Liver (tissue), 9 donors: ENCODE data around the gene UTF1. TPM values are rescaled to one million over a fixed set of nuclear protein-coding genes. Genes with fewer than 3 reads are reported as not detected.

Experiments used
- DNase-seq: peaks from one replicate; pipeline ENCODE4 v3.0.0-alpha.2; 2017; ENCODE audit warnings: low spot score
- H3K27ac ChIP-seq, 2 donors: one replicate each; pipeline ENCODE4 v1.7.0; 2013; ENCODE audit warnings: inconsistent platforms in 2 of 2, low read length in 2 of 2, control low read depth in 1 of 2, low read depth in 1 of 2, mild to moderate bottlenecking in 1 of 2
- H3K27me3 ChIP-seq, 4 donors: one replicate each; pipeline versions ENCODE4 v1.6.1 to v1.7.0; 2013; ENCODE audit warnings: low read length in 3 of 4, inconsistent platforms in 1 of 4, mild to moderate bottlenecking in 1 of 4, moderate library complexity in 1 of 4; ENCODE audit not compliant: control insufficient read depth in 4 of 4, insufficient read depth in 4 of 4
- H3K36me3 ChIP-seq, 4 donors: one replicate each; pipeline versions ENCODE4 v1.6.1 to v1.7.0; 2013; ENCODE audit warnings: low read length in 3 of 4, mild to moderate bottlenecking in 3 of 4, low read depth in 1 of 4, moderate library complexity in 1 of 4; ENCODE audit not compliant: control insufficient read depth in 4 of 4, insufficient read depth in 3 of 4
- H3K4me1 ChIP-seq, 4 donors: one replicate each; pipeline versions ENCODE4 v1.6.1 to v1.7.0; 2013; ENCODE audit warnings: low read length in 3 of 4, mild to moderate bottlenecking in 3 of 4, moderate library complexity in 1 of 4; ENCODE audit not compliant: control insufficient read depth in 4 of 4, insufficient read depth in 4 of 4
- H3K4me3 ChIP-seq, 3 donors: one replicate each; pipeline versions ENCODE4 v1.6.1 to v1.7.0; 2013; ENCODE audit warnings: low read length in 3 of 3, control low read depth in 1 of 3, low read depth in 1 of 3, mild to moderate bottlenecking in 1 of 3
- H3K9ac ChIP-seq, 2 donors: one replicate each; pipeline ENCODE4 v1.7.0; 2013; ENCODE audit warnings: low read length in 2 of 2, mild to moderate bottlenecking in 2 of 2, moderate library complexity in 2 of 2, control low read depth in 1 of 2, low read depth in 1 of 2
- H3K9me3 ChIP-seq, 4 donors: one replicate each; pipeline versions ENCODE4 v1.6.1 to v1.7.0; 2013; ENCODE audit warnings: low read length in 3 of 4; ENCODE audit not compliant: control insufficient read depth in 4 of 4
- ATF3 ChIP-seq: IDR thresholded peaks from 2 replicates; pipeline ENCODE4 v1.6.1; 2016; ENCODE audit warnings: antibody characterized with exemption
- CTCF ChIP-seq: fragments of 150-350 bp; IDR thresholded peaks from 2 replicates; pipeline ENCODE4 v1.5.1; 2017; ENCODE audit warnings: improper control_type of control experiment, low read depth, low read length; ENCODE audit not compliant: missing input control
- EGR1 ChIP-seq, 2 donors: IDR thresholded peaks; 2 replicates each; pipeline ENCODE4 v1.6.1; 2016 to 2018; ENCODE audit warnings: antibody characterized with exemption in 2 of 2, low read depth in 2 of 2
- FOXA1 ChIP-seq: IDR thresholded peaks from 2 replicates; pipeline ENCODE4 v1.6.1; 2016; ENCODE audit warnings: antibody characterized with exemption
- GABPA ChIP-seq, 2 donors: IDR thresholded peaks in 1 of 2; conservative IDR thresholded peaks in 1 of 2; 2 replicates each; pipeline ENCODE4 v1.6.1; 2016; ENCODE audit warnings: antibody characterized with exemption in 2 of 2, mild to moderate bottlenecking in 1 of 2, moderate library complexity in 1 of 2
- HNF4A ChIP-seq, 2 donors: conservative IDR thresholded peaks; 2 replicates each; pipeline ENCODE4 v1.6.1; 2016; ENCODE audit warnings: antibody characterized with exemption in 2 of 2, mild to moderate bottlenecking in 2 of 2
- MAX ChIP-seq: IDR thresholded peaks from 2 replicates; pipeline ENCODE4 v1.6.1; 2016; ENCODE audit warnings: antibody characterized with exemption
- NR2F2 ChIP-seq: IDR thresholded peaks from 2 replicates; pipeline ENCODE4 v1.6.1; 2016; ENCODE audit warnings: antibody characterized with exemption
- RAD21 ChIP-seq, 2 donors: IDR thresholded peaks; 2 replicates each; pipeline ENCODE4 v1.6.1; 2016; ENCODE audit warnings: antibody characterized with exemption in 2 of 2, mild to moderate bottlenecking in 2 of 2
- REST ChIP-seq: IDR thresholded peaks from 2 replicates; pipeline ENCODE4 v1.6.1; 2016; ENCODE audit warnings: antibody characterized with exemption, mild to moderate bottlenecking
- RXRA ChIP-seq, 2 donors: IDR thresholded peaks; 2 replicates each; pipeline ENCODE4 v1.6.1; 2017 to 2018; ENCODE audit warnings: antibody characterized with exemption in 2 of 2, mild to moderate bottlenecking in 1 of 2
- SP1 ChIP-seq: IDR thresholded peaks from 2 replicates; pipeline ENCODE4 v1.6.1; 2018; ENCODE audit warnings: antibody characterized with exemption, mild to moderate bottlenecking
- TAF1 ChIP-seq: conservative IDR thresholded peaks from 2 replicates; pipeline ENCODE4 v1.6.1; 2016; ENCODE audit warnings: antibody characterized with exemption, mild to moderate bottlenecking
- YY1 ChIP-seq: IDR thresholded peaks from 2 replicates; pipeline ENCODE4 v1.6.1; 2016; ENCODE audit warnings: antibody characterized with exemption, mild to moderate bottlenecking
- ZBTB33 ChIP-seq: IDR thresholded peaks from 2 replicates; pipeline ENCODE4 v1.6.1; 2016; ENCODE audit warnings: antibody characterized with exemption
- WGBS: extraction: QIAGEN DNeasy Blood & Tissue Kit; methylation state at CpG from one replicate; pipeline ENCODE4 v1.1.7; 2013; 5-methylcytosine and 5-hydroxymethylcytosine counted together
- polyA plus RNA-seq, 2 donors: library from polyadenylated mRNA; stranded (reverse) in 1 of 2; unstranded in 1 of 2; fragments of 200-250 nt in 1 of 2; fragments of >200 nt in 1 of 2; fragmentation: Nextera tagmentation in 1 of 2; extraction: Ambion mirVana in 1 of 2; gene quantifications; one replicate each; pipeline versions ENCODE4 v1.2.1 to v1.2.3, GENCODE V29; 2013 to 2015
- total RNA-seq, 2 donors: library from RNA; depleted of rRNA; stranded (reverse); fragments of >200 nt; gene quantifications; one replicate each; pipeline ENCODE4 v1.2.3, GENCODE V29; 2014
- donor health status: healthy.
- donor health status: healthy.
- donor health status: healthy.
- donor health status: healthy.
- donor health status: healthy.

UTF1 gene
- total and polyA plus RNA-seq, 4 donors, result not detected

- Histone ChIP-seq H3K36me3 (peaks cover 0 to 5% (median 0%) of the 10 kb centered on the region in 4 donors), H3K9me3 (no peaks in the 10 kb centered on the region), H3K27me3 (no peaks in the 10 kb centered on the region), H3K4me1 (no peaks in the 10 kb centered on the region), H3K9ac (no peak overlapping the region), H3K27ac (no peak overlapping the region), H3K4me3 (no peak overlapping the region)
- DNase-seq, result no peak
- WGBS, result 90% methylated on average over 66 of the region's 66 CpGs
- no peak for TF ChIP-seq YY1
- TF ChIP-seq TAF1, result no peak
- TF ChIP-seq HNF4A (conservative IDR thresholded peaks at IDR 0.05), result no peak
- no peak for TF ChIP-seq MAX
- no peak for TF ChIP-seq NR2F2
- no peak for TF ChIP-seq REST
- TF ChIP-seq EGR1 (IDR thresholded peaks at IDR 0.05; ENCODE audit: low read depth in 2 of 2), result no peak
- TF ChIP-seq GABPA (IDR thresholded peaks at IDR 0.05 in 1 of 2, conservative IDR thresholded peaks at IDR 0.05 in 1 of 2), result no peak
- TF ChIP-seq ATF3, result no peak
- TF ChIP-seq RAD21 (IDR thresholded peaks at IDR 0.05), result no peak
- TF ChIP-seq SP1, result no peak
- TF ChIP-seq ZBTB33, result no peak
Observed at GRCh38 chr10:133182791-133183645, 47.0 kb upstream of the UTF1 start.

GRCh38 chr10:133183646-133184378 is 46.2 kb upstream of the UTF1 start:
- H3K4me1 ChIP-seq, result no peaks in the 10 kb centered on the region
- peaks cover 0 to 5% (median 0%) of the 10 kb centered on the region in 4 donors for H3K36me3 ChIP-seq
- no peaks in the 10 kb centered on the region for H3K27me3 ChIP-seq
- 88% methylated on average over 21 of the region's 21 CpGs for WGBS
- no peak overlapping the region for H3K9ac ChIP-seq
- no peak for DNase-seq
- no peak overlapping the region for H3K27ac ChIP-seq
- no peaks in the 10 kb centered on the region for H3K9me3 ChIP-seq
- no peak overlapping the region for H3K4me3 ChIP-seq
- no peak for TF ChIP-seq RXRA (IDR thresholded peaks at IDR 0.05)
- TF ChIP-seq ATF3, result no peak
- no peak for TF ChIP-seq CTCF
- TF ChIP-seq ZBTB33, result no peak
- TF ChIP-seq SP1, result no peak
- TF ChIP-seq FOXA1, result no peak
- no peak for TF ChIP-seq MAX
- no peak for TF ChIP-seq EGR1 (IDR thresholded peaks at IDR 0.05; ENCODE audit: low read depth in 2 of 2)
- no peak for TF ChIP-seq GABPA (IDR thresholded peaks at IDR 0.05 in 1 of 2, conservative IDR thresholded peaks at IDR 0.05 in 1 of 2)
